HEK293 (cell line): Measurements from ENCODE around the gene DCN.

ENCODE experiments used
- CTCF ChIA-PET: fragments of 350-600 bp; formaldehyde crosslinking; extraction: SDS; loops from one replicate; lab custom pipeline; 2021; ENCODE audit warnings: antibody characterized with exemption; lab: Yijun Ruan, JAX
- POLR2A ChIA-PET: fragments of 300-600 bp; formaldehyde crosslinking; extraction: SDS; loops from one replicate; lab custom pipeline; 2020; ENCODE audit warnings: antibody characterized with exemption, inconsistent platforms; lab: Yijun Ruan, JAX
- H3K27ac ChIP-seq: fragments of 200-500 bp; sonication (Bioruptor generic); 2 replicates; pipeline ENCODE4 v1.5.1; 2014; ENCODE audit warnings: low read depth, low read length, control low read depth, inconsistent platforms; ENCODE audit errors: extremely low read depth
- H3K36me3 ChIP-seq, 2 experiments: fragments of 200-500 bp in 1 of 2; sonication (Bioruptor generic) in 1 of 2; 1 replicate in 1 of 2; 2 replicates in 1 of 2; pipeline ENCODE4 v1.5.1; 2014 to 2017; ENCODE audit warnings: inconsistent platforms in 2 of 2, low read length in 2 of 2; ENCODE audit not compliant: control insufficient read depth in 2 of 2, insufficient read depth in 1 of 2
- H3K4me1 ChIP-seq: fragments of 200-500 bp; sonication (Bioruptor generic); 2 replicates; pipeline ENCODE4 v1.5.1; 2014; ENCODE audit warnings: mild to moderate bottlenecking, low read length, inconsistent platforms; ENCODE audit not compliant: control insufficient read depth, insufficient read depth
- H3K4me3 ChIP-seq: 2 replicates; pipeline ENCODE4 v1.5.1; 2011; ENCODE audit warnings: low read depth, mild to moderate bottlenecking, control low read depth, low read length, moderate library complexity
- H3K9me3 ChIP-seq: fragments of 200-500 bp; sonication (Bioruptor generic); 2 replicates; pipeline ENCODE4 v1.5.1; 2014; ENCODE audit warnings: low read depth, low read length, inconsistent platforms; ENCODE audit not compliant: control insufficient read depth, insufficient read depth
- ELK4 ChIP-seq: IDR thresholded peaks from 2 replicates; pipeline ENCODE4 v1.6.1; 2011; ENCODE audit warnings: mild to moderate bottlenecking, low read depth, low read length, borderline replicate concordance
- HOXA7 ChIP-seq: sonication (generic); formaldehyde crosslinking; IDR thresholded peaks from 2 replicates; pipeline ENCODE4 v1.8.1; 2022; ENCODE audit warnings: missing genetic modification reagents, borderline replicate concordance
- SETDB1 ChIP-seq: IDR thresholded peaks from one replicate; pipeline ENCODE4 v1.6.1; 2017; ENCODE audit warnings: mild to moderate bottlenecking, low read length, moderate library complexity, mixed read lengths; ENCODE audit not compliant: insufficient read length
- TSHZ1 ChIP-seq: fragments of 450-650 bp; formaldehyde crosslinking; IDR thresholded peaks from 2 replicates; pipeline ENCODE4 v1.5.1; 2016; ENCODE audit warnings: missing biosample characterization, missing genetic modification characterization, borderline replicate concordance
- WT1 ChIP-seq: fragments of 450-650 bp; formaldehyde crosslinking; IDR thresholded peaks from 2 replicates; pipeline ENCODE4 v1.5.1; 2016; ENCODE audit warnings: missing biosample characterization, missing genetic modification characterization
- ZNF175 ChIP-seq: fragments of 450-650 bp; formaldehyde crosslinking; IDR thresholded peaks from 2 replicates; pipeline ENCODE4 v1.5.1; 2016; ENCODE audit warnings: missing biosample characterization, missing genetic modification characterization
- ZNF394 ChIP-seq: fragments of 450-650 bp; formaldehyde crosslinking; IDR thresholded peaks from 2 replicates; pipeline ENCODE4 v1.5.1; 2016; ENCODE audit warnings: missing biosample characterization, missing genetic modification characterization, mild to moderate bottlenecking, moderate library complexity, borderline replicate concordance
- ZNF423 ChIP-seq: fragments of 450-650 bp; formaldehyde crosslinking; IDR thresholded peaks from 2 replicates; pipeline ENCODE4 v1.5.1; 2016; ENCODE audit warnings: missing biosample characterization, missing genetic modification characterization
- ZNF426 ChIP-seq: fragments of 450-650 bp; formaldehyde crosslinking; IDR thresholded peaks from 2 replicates; pipeline ENCODE4 v1.5.1; 2017; ENCODE audit warnings: missing biosample characterization, missing genetic modification characterization, mild to moderate bottlenecking, inconsistent platforms, moderate library complexity
- ZNF473 ChIP-seq: fragments of 450-650 bp; formaldehyde crosslinking; IDR thresholded peaks from 2 replicates; pipeline ENCODE4 v1.5.1; 2017; ENCODE audit warnings: missing biosample characterization, missing genetic modification characterization
- ZNF530 ChIP-seq: fragments of 450-650 bp; formaldehyde crosslinking; IDR thresholded peaks from 2 replicates; pipeline ENCODE4 v1.5.1; 2016; ENCODE audit warnings: low read depth, missing biosample characterization, missing genetic modification characterization
- ZNF585B ChIP-seq: fragments of 450-650 bp; formaldehyde crosslinking; IDR thresholded peaks from 2 replicates; pipeline ENCODE4 v1.5.1; 2016; ENCODE audit warnings: missing biosample characterization, missing genetic modification characterization
- ZNF600 ChIP-seq: fragments of 450-650 bp; formaldehyde crosslinking; IDR thresholded peaks from 2 replicates; pipeline ENCODE4 v1.5.1; 2016; ENCODE audit warnings: missing biosample characterization, missing genetic modification characterization
- ZNF654 ChIP-seq: fragments of 450-650 bp; formaldehyde crosslinking; IDR thresholded peaks from 2 replicates; pipeline ENCODE4 v1.5.1; 2016; ENCODE audit warnings: low read depth, missing biosample characterization, missing genetic modification characterization
- ZSCAN16 ChIP-seq: fragments of 450-650 bp; formaldehyde crosslinking; IDR thresholded peaks from 2 replicates; pipeline ENCODE4 v1.5.1; 2016; ENCODE audit warnings: missing biosample characterization, missing genetic modification characterization
- ZSCAN30 ChIP-seq: fragments of 450-650 bp; IDR thresholded peaks from 2 replicates; pipeline ENCODE4 v1.5.1; 2018; ENCODE audit warnings: missing biosample characterization, mild to moderate bottlenecking, missing genetic modification characterization, moderate library complexity
- ZXDB ChIP-seq: fragments of 450-650 bp; formaldehyde crosslinking; IDR thresholded peaks from 2 replicates; pipeline ENCODE4 v1.5.1; 2016; ENCODE audit warnings: missing biosample characterization, missing genetic modification characterization
- TF ChIP-seq, protein P1 (sequence below): fragments of 450-650 bp; formaldehyde crosslinking; IDR thresholded peaks from 2 replicates; pipeline ENCODE4 v1.5.1; 2016; ENCODE audit warnings: missing biosample characterization, missing genetic modification characterization
- TF ChIP-seq, protein P2 (sequence below): fragments of 450-650 bp; IDR thresholded peaks from 2 replicates; pipeline ENCODE4 v1.5.1; 2018; ENCODE audit warnings: missing biosample characterization, mild to moderate bottlenecking, missing genetic modification characterization

DCN gene

GRCh38 chr12:91110311-91110924 lies 72.2 kb downstream of the DCN start (continued):
- TF ChIP-seq, protein P1, sequence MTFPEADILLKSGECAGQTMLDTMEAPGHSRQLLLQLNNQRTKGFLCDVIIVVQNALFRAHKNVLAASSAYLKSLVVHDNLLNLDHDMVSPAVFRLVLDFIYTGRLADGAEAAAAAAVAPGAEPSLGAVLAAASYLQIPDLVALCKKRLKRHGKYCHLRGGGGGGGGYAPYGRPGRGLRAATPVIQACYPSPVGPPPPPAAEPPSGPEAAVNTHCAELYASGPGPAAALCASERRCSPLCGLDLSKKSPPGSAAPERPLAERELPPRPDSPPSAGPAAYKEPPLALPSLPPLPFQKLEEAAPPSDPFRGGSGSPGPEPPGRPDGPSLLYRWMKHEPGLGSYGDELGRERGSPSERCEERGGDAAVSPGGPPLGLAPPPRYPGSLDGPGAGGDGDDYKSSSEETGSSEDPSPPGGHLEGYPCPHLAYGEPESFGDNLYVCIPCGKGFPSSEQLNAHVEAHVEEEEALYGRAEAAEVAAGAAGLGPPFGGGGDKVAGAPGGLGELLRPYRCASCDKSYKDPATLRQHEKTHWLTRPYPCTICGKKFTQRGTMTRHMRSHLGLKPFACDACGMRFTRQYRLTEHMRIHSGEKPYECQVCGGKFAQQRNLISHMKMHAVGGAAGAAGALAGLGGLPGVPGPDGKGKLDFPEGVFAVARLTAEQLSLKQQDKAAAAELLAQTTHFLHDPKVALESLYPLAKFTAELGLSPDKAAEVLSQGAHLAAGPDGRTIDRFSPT (tag by site-specific recombination), result no peak
- TF ChIP-seq ZNF530, result no peak
- TF ChIP-seq TSHZ1 (tag by site-specific recombination), result no peak
- no peak for TF ChIP-seq ZSCAN16 (tag by site-specific recombination)
- no peak for TF ChIP-seq WT1 (tag by site-specific recombination)
- no peak for TF ChIP-seq SETDB1
- TF ChIP-seq HOXA7 (CRISPR knock-in tag), result no peak
- no peak for TF ChIP-seq ZNF394

- ChIA-PET CTCF (interaction anchor here (0.6 to 6.1 kb wide), 20 partner anchors 11 to 256 kb away, joined by 3 to 84 read pairs (median 5); partner anchors contain the start of gene EPYC), POLR2A (no interaction called here)
- no peak overlapping the region for H3K4me3 ChIP-seq
Measured at GRCh38 chr12:91109581-91110310, 72.9 kb downstream of the DCN start.

GRCh38 chr12:91109148-91109564 lies 73.5 kb downstream of the DCN start:
- ChIA-PET POLR2A (no interaction called here), CTCF (interaction anchor here (0.5 to 6.1 kb wide), 41 partner anchors 10 to 774 kb away, joined by 3 to 84 read pairs (median 4); partner anchors contain the start of gene EPYC)
- no peak overlapping the region for H3K4me3 ChIP-seq

More at GRCh38 chr12:91109581-91110310, 72.9 kb downstream of the DCN start:
- Histone ChIP-seq H3K36me3 (no peaks in the 10 kb centered on the region), H3K9me3 (no peaks in the 10 kb centered on the region), H3K27ac (no peak overlapping the region), H3K4me1 (0 out of 2 replicates have a peak, but pooled peaks cover 2% of the 10 kb centered on the region)
- TF ChIP-seq ZNF473 (tag by site-specific recombination) (no peak), ZNF600 (tag by site-specific recombination) (no peak), ZNF175 (tag by site-specific recombination) (no peak), ZSCAN30 (no peak), ZNF585B (tag by site-specific recombination) (no peak), ZNF426 (tag by site-specific recombination) (no peak), ZNF423 (no peak), ZXDB (tag by site-specific recombination) (no peak)
- TF ChIP-seq, protein P2, sequence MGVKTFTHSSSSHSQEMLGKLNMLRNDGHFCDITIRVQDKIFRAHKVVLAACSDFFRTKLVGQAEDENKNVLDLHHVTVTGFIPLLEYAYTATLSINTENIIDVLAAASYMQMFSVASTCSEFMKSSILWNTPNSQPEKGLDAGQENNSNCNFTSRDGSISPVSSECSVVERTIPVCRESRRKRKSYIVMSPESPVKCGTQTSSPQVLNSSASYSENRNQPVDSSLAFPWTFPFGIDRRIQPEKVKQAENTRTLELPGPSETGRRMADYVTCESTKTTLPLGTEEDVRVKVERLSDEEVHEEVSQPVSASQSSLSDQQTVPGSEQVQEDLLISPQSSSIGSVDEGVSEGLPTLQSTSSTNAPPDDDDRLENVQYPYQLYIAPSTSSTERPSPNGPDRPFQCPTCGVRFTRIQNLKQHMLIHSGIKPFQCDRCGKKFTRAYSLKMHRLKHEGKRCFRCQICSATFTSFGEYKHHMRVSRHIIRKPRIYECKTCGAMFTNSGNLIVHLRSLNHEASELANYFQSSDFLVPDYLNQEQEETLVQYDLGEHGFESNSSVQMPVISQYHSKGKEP (tag by site-specific recombination), result no peak

More at GRCh38 chr12:91109148-91109564, 73.5 kb downstream of the DCN start:
- Histone ChIP-seq H3K4me1 (0 out of 2 replicates have a peak, but pooled peaks cover 2% of the 10 kb centered on the region), H3K27ac (no peak overlapping the region), H3K9me3 (no peaks in the 10 kb centered on the region), H3K36me3 (no peaks in the 10 kb centered on the region)
- TF ChIP-seq ZNF654 (tag by site-specific recombination) (peak; percentile 34), ELK4 (no peak)
